Measurements from ENCODE around the gene FAM120A. TPM values are rescaled to one million over a fixed set of nuclear protein-coding genes. Genes with fewer than 3 reads are reported as not detected.

Gene FAM120A
- total RNA-seq, 1 experiment from 2014 or later = 70.5 TPM

- no peak overlapping the region for H3K4me3 ChIP-seq (ENCODE audit: low read depth in 2 of 2, low read length in 2 of 2)
- H3K27me3 ChIP-seq (ENCODE audit: control insufficient read depth, insufficient read depth, low read length) = no peaks in the 10 kb centered on the region
- intact Hi-C loops (cut with micrococcal nuclease; ENCODE audit: unreplicated experiment) (no loop called here), in situ Hi-C loops (cut with HindIII; ENCODE audit: low pct_unique_long_range_greater_than_20kb, low sequenced_read_pairs) (no loop called here)
- TF ChIP-seq REST (IDR thresholded peaks at IDR 0.05; ENCODE audit: insufficient read depth in 1 of 2, low read depth in 2 of 2, low read length in 1 of 2) = no peak
- TF ChIP-seq TCF7L2 (IDR thresholded peaks at IDR 0.05; ENCODE audit: low read depth, low read length) = no peak
- no peak for TF ChIP-seq CTCF (IDR thresholded peaks at IDR 0.05)
- TF ChIP-seq POLR2AphosphoS5 (IDR thresholded peaks at IDR 0.05; ENCODE audit: low read depth, low read length) = no peak
- no peak for TF ChIP-seq SIN3A (IDR thresholded peaks at IDR 0.05; ENCODE audit: borderline replicate concordance, insufficient read depth, low read depth, low read length)
- H3K27ac ChIP-seq (ENCODE audit: low read length) = no peak overlapping the region
- POLR2A ChIA-PET = no interaction called here
- CTCF ChIA-PET = no interaction called here
- DNase-seq (ENCODE audit: low read depth, low spot score) (no peak), ATAC-seq (no peak)
- H3K9me3 ChIP-seq (ENCODE audit: control insufficient read depth, insufficient read depth, low read depth, low read length) = no peaks in the 10 kb centered on the region
- peaks cover 25% of the 10 kb centered on the region for H3K4me1 ChIP-seq (ENCODE audit: control insufficient read depth, insufficient read depth, low read length)
- H3K36me3 ChIP-seq (ENCODE audit: control insufficient read depth, insufficient read depth, low read length) = no peaks in the 10 kb centered on the region
- BruUV-seq (replicated peaks) = no TSS peak
Observed at GRCh38 chr9:93460689-93461413, 9.4 kb downstream of the FAM120A start.

GRCh38 chr9:93461414-93461743, 9.9 kb downstream of the FAM120A start:
- in situ Hi-C loops (cut with HindIII; ENCODE audit: low pct_unique_long_range_greater_than_20kb, low sequenced_read_pairs) = no loop called here
- no peaks in the 10 kb centered on the region for H3K9me3 ChIP-seq (ENCODE audit: control insufficient read depth, insufficient read depth, low read depth, low read length)
- CTCF ChIA-PET = no interaction called here
- H3K4me1 ChIP-seq (ENCODE audit: control insufficient read depth, insufficient read depth, low read length) = peaks cover 27% of the 10 kb centered on the region
- POLR2A ChIA-PET = no interaction called here
- no peak for TF ChIP-seq CTCF (IDR thresholded peaks at IDR 0.05)
- no peak for TF ChIP-seq SIN3A (IDR thresholded peaks at IDR 0.05; ENCODE audit: borderline replicate concordance, insufficient read depth, low read depth, low read length)
- no peak for TF ChIP-seq TCF7L2 (IDR thresholded peaks at IDR 0.05; ENCODE audit: low read depth, low read length)
- no peak for TF ChIP-seq REST (IDR thresholded peaks at IDR 0.05; ENCODE audit: insufficient read depth in 1 of 2, low read depth in 2 of 2, low read length in 1 of 2)
- TF ChIP-seq POLR2AphosphoS5 (IDR thresholded peaks at IDR 0.05; ENCODE audit: low read depth, low read length) = no peak
- ATAC-seq = no peak
- intact Hi-C loops (cut with micrococcal nuclease; ENCODE audit: unreplicated experiment) = no loop called here
- H3K27ac ChIP-seq (ENCODE audit: low read length) = no peak overlapping the region
- no peaks in the 10 kb centered on the region for H3K36me3 ChIP-seq (ENCODE audit: control insufficient read depth, insufficient read depth, low read length)
- no peaks in the 10 kb centered on the region for H3K27me3 ChIP-seq (ENCODE audit: control insufficient read depth, insufficient read depth, low read length)
- no peak for DNase-seq (ENCODE audit: low read depth, low spot score)
- BruUV-seq (replicated peaks) = no TSS peak
- H3K4me3 ChIP-seq (ENCODE audit: low read depth in 2 of 2, low read length in 2 of 2) = no peak overlapping the region
